HUES64 (cell line): ENCODE measurements around the gene CCS.

Experiments
- H3K27ac ChIP-seq: 2 replicates; pipeline ENCODE4 v1.7.0; 2013; ENCODE audit warnings: low read depth, low read length, inconsistent platforms
- H3K27me3 ChIP-seq: 2 replicates; pipeline ENCODE4 v1.6.1; 2013; ENCODE audit warnings: mild to moderate bottlenecking, low read length; ENCODE audit not compliant: insufficient read depth
- H3K36me3 ChIP-seq: 2 replicates; pipeline ENCODE4 v1.6.1; 2013; ENCODE audit warnings: mild to moderate bottlenecking, low read length; ENCODE audit not compliant: insufficient read depth
- H3K4me1 ChIP-seq: 2 replicates; pipeline ENCODE4 v1.6.1; 2013; ENCODE audit warnings: mild to moderate bottlenecking, low read length, moderate library complexity; ENCODE audit not compliant: insufficient read depth
- H3K4me3 ChIP-seq: 2 replicates; pipeline ENCODE4 v1.5.1; 2013; ENCODE audit warnings: mild to moderate bottlenecking, low read length, moderate library complexity
- H3K9ac ChIP-seq: 2 replicates; pipeline ENCODE4 v1.6.1; 2013; ENCODE audit warnings: mild to moderate bottlenecking, low read depth, low read length
- H3K9me3 ChIP-seq: 2 replicates; pipeline ENCODE4 v1.6.1; 2013; ENCODE audit warnings: low read depth, low read length; ENCODE audit not compliant: insufficient read depth
- WGBS: fragments of 150-250, 120-280 bp; methylation state at CpG from one replicate; pipeline ENCODE4 v1.1.7; 2013; ENCODE audit warnings: missing lambda C conversion rate; 5-methylcytosine and 5-hydroxymethylcytosine counted together

Gene CCS

GRCh38 chr11:66562275-66562674, 30.7 kb upstream of the CCS start:
- no peaks in the 10 kb centered on the region for H3K9me3 ChIP-seq
- no peaks in the 10 kb centered on the region for H3K27me3 ChIP-seq
- peaks cover 44% of the 10 kb centered on the region; the same call in 1 of the 2 replicates for H3K36me3 ChIP-seq
- 89% methylated on average over 2 of the region's 2 CpGs for WGBS
- H3K27ac ChIP-seq, result no peak overlapping the region
- H3K9ac ChIP-seq, result no peak overlapping the region
- H3K4me3 ChIP-seq, result no peak overlapping the region
- H3K4me1 ChIP-seq, result no peaks in the 10 kb centered on the region

GRCh38 chr11:66562907-66563583, 29.9 kb upstream of the CCS start:
- Histone ChIP-seq H3K4me3 (no peak overlapping the region), H3K36me3 (peaks cover 36% of the 10 kb centered on the region; the same call in 1 of the 2 replicates), H3K9ac (no peak overlapping the region), H3K4me1 (no peaks in the 10 kb centered on the region), H3K9me3 (no peaks in the 10 kb centered on the region), H3K27ac (no peak overlapping the region), H3K27me3 (no peaks in the 10 kb centered on the region)
- 93% methylated on average over 19 of the region's 20 CpGs for WGBS

- H3K4me3 ChIP-seq, result no peak overlapping the region
- no peaks in the 10 kb centered on the region for H3K4me1 ChIP-seq
- H3K9me3 ChIP-seq, result no peaks in the 10 kb centered on the region
- no peak overlapping the region for H3K27ac ChIP-seq
- no peaks in the 10 kb centered on the region for H3K27me3 ChIP-seq
- H3K9ac ChIP-seq, result no peak overlapping the region
- peaks cover 34% of the 10 kb centered on the region; the same call in 1 of the 2 replicates for H3K36me3 ChIP-seq
- WGBS, result 93% methylated on average over 10 of the region's 10 CpGs
Observed at GRCh38 chr11:66563832-66564231, 29.2 kb upstream of the CCS start.

- Histone ChIP-seq H3K27ac (no peak overlapping the region), H3K36me3 (peaks cover 31% of the 10 kb centered on the region; the same call in 1 of the 2 replicates), H3K4me3 (no peak overlapping the region), H3K9ac (no peak overlapping the region), H3K27me3 (no peaks in the 10 kb centered on the region), H3K9me3 (no peaks in the 10 kb centered on the region), H3K4me1 (no peaks in the 10 kb centered on the region)
- 92% methylated on average over 14 of the region's 14 CpGs for WGBS
Observed at GRCh38 chr11:66564538-66564937, 28.4 kb upstream of the CCS start.

GRCh38 chr11:66564984-66565383, 28.0 kb upstream of the CCS start:
- H3K36me3 ChIP-seq, result peaks cover 31% of the 10 kb centered on the region; the same call in 1 of the 2 replicates
- 97% methylated on average over 5 of the region's 5 CpGs for WGBS
- no peak overlapping the region for H3K9ac ChIP-seq
- peaks cover 3% of the 10 kb centered on the region for H3K4me1 ChIP-seq
- H3K4me3 ChIP-seq, result no peak overlapping the region
- H3K27ac ChIP-seq, result no peak overlapping the region
- no peaks in the 10 kb centered on the region for H3K9me3 ChIP-seq
- H3K27me3 ChIP-seq, result no peaks in the 10 kb centered on the region

GRCh38 chr11:66566221-66566620, 26.8 kb upstream of the CCS start:
- peaks cover 21% of the 10 kb centered on the region; the same call in 1 of the 2 replicates for H3K36me3 ChIP-seq
- H3K4me1 ChIP-seq, result peaks cover 14% of the 10 kb centered on the region
- no peaks in the 10 kb centered on the region for H3K27me3 ChIP-seq
- no peak overlapping the region for H3K9ac ChIP-seq
- no peak overlapping the region for H3K27ac ChIP-seq
- no peaks in the 10 kb centered on the region for H3K9me3 ChIP-seq
- H3K4me3 ChIP-seq, result no peak overlapping the region
- WGBS, result 95% methylated on average over 8 of the region's 8 CpGs

GRCh38 chr11:66567787-66568123, 25.2 kb upstream of the CCS start:
- Histone ChIP-seq H3K9ac (no peak overlapping the region), H3K4me1 (peaks cover 14% of the 10 kb centered on the region), H3K36me3 (peaks cover 7% of the 10 kb centered on the region; the same call in 1 of the 2 replicates), H3K4me3 (peak overlapping the region; percentile 39), H3K9me3 (peaks cover 4% of the 10 kb centered on the region; the same call in 1 of the 2 replicates), H3K27ac (no peak overlapping the region), H3K27me3 (no peaks in the 10 kb centered on the region)
- WGBS, result 84% methylated on average over 15 of the region's 15 CpGs

GRCh38 chr11:66568124-66568916, 24.7 kb upstream of the CCS start, which contains the start of gene CTSF:
CTSF (minus strand) TSS chr11:66568606; CDS start chr11:66568486, 120 bp downstream.
- Histone ChIP-seq H3K9ac (peak within 1 kb of the TSS; percentile 37; the same call in 1 of the 2 replicates), H3K36me3 (peaks cover under 1% of the 10 kb centered on the region; the same call in 1 of the 2 replicates), H3K9me3 (peaks cover 4% of the 10 kb centered on the region; the same call in 1 of the 2 replicates), H3K4me3 (peak within 1 kb of the TSS; percentile 39), H3K27me3 (no peaks in the 10 kb centered on the region), H3K27ac (peak within 1 kb of the TSS; percentile 99; the same call in 1 of the 2 replicates), H3K4me1 (peaks cover 14% of the 10 kb centered on the region)
- 69% methylated on average over 77 of the region's 77 CpGs for WGBS

GRCh38 chr11:66569076-66569475, 23.9 kb upstream of the CCS start:
- Histone ChIP-seq H3K36me3 (no peaks in the 10 kb centered on the region), H3K4me1 (peaks cover 14% of the 10 kb centered on the region), H3K4me3 (no peak overlapping the region), H3K9ac (no peak overlapping the region), H3K27ac (peak overlapping the region; percentile 99; the same call in 1 of the 2 replicates), H3K27me3 (no peaks in the 10 kb centered on the region), H3K9me3 (peaks cover 4% of the 10 kb centered on the region; the same call in 1 of the 2 replicates)
- 90% methylated on average over 7 of the region's 7 CpGs for WGBS

- WGBS, result 47% methylated on average over 4 of the region's 5 CpGs
- peak overlapping the region; percentile 63 for H3K9ac ChIP-seq
Observed at GRCh38 chr11:66570079-66570849, 22.7 kb upstream of the CCS start.

More at GRCh38 chr11:66570079-66570849, 22.7 kb upstream of the CCS start:
- no peaks in the 10 kb centered on the region for H3K36me3 ChIP-seq
- peak overlapping the region; percentile 99 for H3K27ac ChIP-seq
- peaks cover 4% of the 10 kb centered on the region; the same call in 1 of the 2 replicates for H3K9me3 ChIP-seq
- H3K4me3 ChIP-seq, result no peak overlapping the region
- peaks cover 14% of the 10 kb centered on the region for H3K4me1 ChIP-seq
- H3K27me3 ChIP-seq, result no peaks in the 10 kb centered on the region
